ENCODE data around the gene NOS3. TPM values are rescaled to one million over a fixed set of nuclear protein-coding genes. Genes with fewer than 3 reads are reported as not detected.

Gene NOS3
- total RNA-seq, 3 donors from 2014 or later: 3.8 to 35.1 (median 5.1) TPM

GRCh38 chr7:151006590-151007300, 15.9 kb downstream of the NOS3 start:
- H3K27ac ChIP-seq: no peak overlapping the region
- intact Hi-C loops (cut with DNase I; ENCODE audit: low total_unique reads): no loop called here

GRCh38 chr7:151007469-151007898, 16.7 kb downstream of the NOS3 start:
- H3K27me3 ChIP-seq: peaks cover 0 to 25% of the 10 kb centered on the region in 2 donors
- no peak overlapping the region for H3K27ac ChIP-seq
- H3K9me3 ChIP-seq: no peaks in the 10 kb centered on the region
- H3K4me1 ChIP-seq: no peaks in the 10 kb centered on the region
- intact Hi-C loops (cut with DNase I; ENCODE audit: low total_unique reads): no loop called here
- no peak for TF ChIP-seq POLR2AphosphoS5 (IDR thresholded peaks at IDR 0.05)
- no peak overlapping the region for H3K4me3 ChIP-seq
- no peaks in the 10 kb centered on the region for H3K36me3 ChIP-seq
- no peak for DNase-seq (ENCODE audit: low spot score in 2 of 2)

More at GRCh38 chr7:151006590-151007300, 15.9 kb downstream of the NOS3 start:
- TF ChIP-seq CTCF (IDR thresholded peaks at IDR 0.05) (no peak), POLR2A (IDR thresholded peaks at IDR 0.05) (no peak), POLR2AphosphoS5 (IDR thresholded peaks at IDR 0.05) (no peak)
- H3K4me3 ChIP-seq: no peak overlapping the region
- no peaks in the 10 kb centered on the region for H3K9me3 ChIP-seq
- peaks cover 0 to 18% of the 10 kb centered on the region in 2 donors for H3K27me3 ChIP-seq
- no peak for DNase-seq (ENCODE audit: low spot score in 2 of 2)
- H3K36me3 ChIP-seq: no peaks in the 10 kb centered on the region
- H3K4me1 ChIP-seq: no peaks in the 10 kb centered on the region

- Histone ChIP-seq H3K4me1 (no peaks in the 10 kb centered on the region), H3K27me3 (peaks cover 0 to 31% of the 10 kb centered on the region in 2 donors), H3K36me3 (no peaks in the 10 kb centered on the region), H3K4me3 (peak overlapping the region in 2 of 3 donors; percentile 34 to 42), H3K27ac (no peak overlapping the region), H3K9me3 (no peaks in the 10 kb centered on the region)
- no peak for DNase-seq (ENCODE audit: low spot score in 2 of 2)
- TF ChIP-seq POLR2AphosphoS5 (IDR thresholded peaks at IDR 0.05) (no peak), POLR2A (IDR thresholded peaks at IDR 0.05) (no peak), CTCF (IDR thresholded peaks at IDR 0.05) (no peak)
- intact Hi-C loops (cut with DNase I; ENCODE audit: low total_unique reads): no loop called here
Measured at GRCh38 chr7:151008143-151008510, 17.3 kb downstream of the NOS3 start.

- intact Hi-C loops (cut with DNase I; ENCODE audit: low total_unique reads): no loop called here
- no peaks in the 10 kb centered on the region for H3K9me3 ChIP-seq
- H3K27ac ChIP-seq: no peak overlapping the region
- no peaks in the 10 kb centered on the region for H3K4me1 ChIP-seq
- H3K27me3 ChIP-seq: peaks cover 2 to 37% of the 10 kb centered on the region in 2 donors
- H3K36me3 ChIP-seq: no peaks in the 10 kb centered on the region
- peak in 2 of 3 donors; percentile 39 to 49 for TF ChIP-seq CTCF (IDR thresholded peaks at IDR 0.05)
- TF ChIP-seq POLR2AphosphoS5 (IDR thresholded peaks at IDR 0.05): no peak
- H3K4me3 ChIP-seq: peak overlapping the region in 2 of 3 donors; percentile 34 to 42
- peak in 1 of 2 donors; percentile 27 for DNase-seq (ENCODE audit: low spot score in 2 of 2)
Measured at GRCh38 chr7:151008511-151009323, 17.9 kb downstream of the NOS3 start.

- Histone ChIP-seq H3K36me3 (no peaks in the 10 kb centered on the region), H3K9me3 (no peaks in the 10 kb centered on the region), H3K4me1 (no peaks in the 10 kb centered on the region), H3K4me3 (no peak overlapping the region), H3K27ac (no peak overlapping the region), H3K27me3 (peaks cover 2 to 37% of the 10 kb centered on the region in 2 donors)
- intact Hi-C loops (cut with DNase I; ENCODE audit: low total_unique reads): loop anchor here (10.0 kb wide), 1 partner anchor 105 kb away; no protein-coding TSS in a partner anchor
- no peak for TF ChIP-seq POLR2A (IDR thresholded peaks at IDR 0.05)
- no peak for TF ChIP-seq POLR2AphosphoS5 (IDR thresholded peaks at IDR 0.05)
- no peak for TF ChIP-seq CTCF (IDR thresholded peaks at IDR 0.05)
- DNase-seq (ENCODE audit: low spot score in 2 of 2): no peak
Measured at GRCh38 chr7:151009327-151010036, 18.7 kb downstream of the NOS3 start.
